Measurements from ENCODE around the gene SDF4. TPM values are rescaled to one million over a fixed set of nuclear protein-coding genes. Genes with fewer than 3 reads are reported as not detected.

SDF4 gene
- polyA plus RNA-seq, 1 experiment: 109 TPM

DNA sequence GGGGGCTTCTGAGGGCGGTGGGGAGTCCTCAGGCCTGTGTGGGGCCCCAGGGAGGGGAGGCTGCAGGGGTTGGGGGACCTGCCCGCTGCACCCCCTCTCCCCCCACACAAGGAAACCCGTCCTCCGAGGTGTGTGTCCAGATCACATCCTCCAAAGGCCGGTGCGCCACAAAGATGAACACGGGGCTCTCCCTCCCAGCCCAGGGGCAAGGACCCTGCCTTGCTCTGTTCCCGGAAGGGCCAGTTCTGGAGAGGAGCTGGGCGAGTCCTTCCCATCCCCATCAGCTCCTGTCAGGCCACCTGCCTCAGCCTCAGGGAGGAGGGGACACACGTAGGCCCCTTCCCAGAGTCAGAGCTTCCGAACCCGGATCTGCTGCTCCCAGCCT lies 60.6 kb downstream of the SDF4 start:
- CTCF ChIA-PET: no interaction called here
- POLR2A ChIA-PET: no interaction called here
- Histone ChIP-seq H3K9me3 (ENCODE audit: control insufficient read depth, insufficient read depth, low read length) (peaks cover 12% of the 10 kb centered on the region), H3K27me3 (ENCODE audit: control insufficient read depth, insufficient read depth, low read length) (peaks cover 64% of the 10 kb centered on the region), H3K27ac (ENCODE audit: low read depth, low read length) (no peak overlapping the region), H3K4me3 (ENCODE audit: low read depth, low read length) (no peak overlapping the region)
- DNase-seq (ENCODE audit: low read depth, low spot score): no peak
- TF ChIP-seq, protein P1, sequence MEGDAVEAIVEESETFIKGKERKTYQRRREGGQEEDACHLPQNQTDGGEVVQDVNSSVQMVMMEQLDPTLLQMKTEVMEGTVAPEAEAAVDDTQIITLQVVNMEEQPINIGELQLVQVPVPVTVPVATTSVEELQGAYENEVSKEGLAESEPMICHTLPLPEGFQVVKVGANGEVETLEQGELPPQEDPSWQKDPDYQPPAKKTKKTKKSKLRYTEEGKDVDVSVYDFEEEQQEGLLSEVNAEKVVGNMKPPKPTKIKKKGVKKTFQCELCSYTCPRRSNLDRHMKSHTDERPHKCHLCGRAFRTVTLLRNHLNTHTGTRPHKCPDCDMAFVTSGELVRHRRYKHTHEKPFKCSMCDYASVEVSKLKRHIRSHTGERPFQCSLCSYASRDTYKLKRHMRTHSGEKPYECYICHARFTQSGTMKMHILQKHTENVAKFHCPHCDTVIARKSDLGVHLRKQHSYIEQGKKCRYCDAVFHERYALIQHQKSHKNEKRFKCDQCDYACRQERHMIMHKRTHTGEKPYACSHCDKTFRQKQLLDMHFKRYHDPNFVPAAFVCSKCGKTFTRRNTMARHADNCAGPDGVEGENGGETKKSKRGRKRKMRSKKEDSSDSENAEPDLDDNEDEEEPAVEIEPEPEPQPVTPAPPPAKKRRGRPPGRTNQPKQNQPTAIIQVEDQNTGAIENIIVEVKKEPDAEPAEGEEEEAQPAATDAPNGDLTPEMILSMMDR (IDR thresholded peaks at IDR 0.05; ENCODE audit: low read depth, low read length): no peak

DNA sequence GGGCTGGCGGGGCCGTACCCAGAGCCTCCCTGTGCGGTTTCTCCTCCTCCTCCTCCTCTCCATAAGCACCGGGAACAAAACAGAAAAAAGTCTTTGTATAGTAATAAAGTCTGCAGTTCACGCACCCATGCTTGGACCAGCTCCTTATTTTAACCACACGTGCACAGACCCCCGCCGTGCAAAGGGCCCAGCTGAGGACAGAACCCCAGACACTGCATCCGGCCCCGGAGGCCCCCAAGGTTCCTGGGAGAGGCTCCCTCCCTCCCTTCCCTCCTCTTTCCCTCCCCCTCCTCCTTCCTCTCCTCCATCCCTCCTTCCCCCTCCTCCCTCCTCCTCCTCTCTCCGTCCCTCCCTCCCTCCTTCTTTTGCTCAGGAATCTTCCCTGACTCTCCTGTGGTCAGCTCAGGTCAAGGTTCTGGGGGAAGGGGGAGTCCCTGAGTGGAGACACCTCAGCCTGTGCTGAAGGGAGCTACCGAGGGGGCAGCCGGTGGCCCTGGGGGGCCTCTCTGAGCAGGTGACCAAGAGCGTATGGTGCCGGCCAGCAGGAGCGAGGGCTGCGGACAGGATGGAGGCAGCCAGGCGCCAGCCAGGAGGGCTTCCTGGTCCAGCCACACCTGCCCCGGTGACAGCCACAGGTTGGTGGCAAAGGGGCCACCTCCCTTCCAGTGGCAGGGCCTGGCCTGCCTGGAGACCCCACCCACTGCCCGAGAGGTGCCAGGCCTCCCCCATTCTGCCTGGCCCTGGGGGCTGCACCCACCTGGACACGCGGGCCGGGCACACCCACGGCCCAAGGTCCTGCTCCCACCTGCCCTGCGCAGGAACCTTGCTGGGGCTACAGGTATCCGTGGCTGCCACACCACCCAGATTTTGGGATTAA lies 61.3 kb downstream of the SDF4 start:
- TF ChIP-seq, protein P1 (IDR thresholded peaks at IDR 0.05; ENCODE audit: low read depth, low read length): no peak
- Histone ChIP-seq H3K27me3 (ENCODE audit: control insufficient read depth, insufficient read depth, low read length) (peaks cover 62% of the 10 kb centered on the region), H3K27ac (ENCODE audit: low read depth, low read length) (no peak overlapping the region), H3K9me3 (ENCODE audit: control insufficient read depth, insufficient read depth, low read length) (peaks cover 6% of the 10 kb centered on the region), H3K4me3 (ENCODE audit: low read depth, low read length) (no peak overlapping the region)
- POLR2A ChIA-PET: no interaction called here
- CTCF ChIA-PET: interaction anchor here (1.3 kb wide), 1 partner anchor 60 kb away, joined by 5 read pairs; no protein-coding TSS in a partner anchor
- DNase-seq (ENCODE audit: low read depth, low spot score): no peak

DNA sequence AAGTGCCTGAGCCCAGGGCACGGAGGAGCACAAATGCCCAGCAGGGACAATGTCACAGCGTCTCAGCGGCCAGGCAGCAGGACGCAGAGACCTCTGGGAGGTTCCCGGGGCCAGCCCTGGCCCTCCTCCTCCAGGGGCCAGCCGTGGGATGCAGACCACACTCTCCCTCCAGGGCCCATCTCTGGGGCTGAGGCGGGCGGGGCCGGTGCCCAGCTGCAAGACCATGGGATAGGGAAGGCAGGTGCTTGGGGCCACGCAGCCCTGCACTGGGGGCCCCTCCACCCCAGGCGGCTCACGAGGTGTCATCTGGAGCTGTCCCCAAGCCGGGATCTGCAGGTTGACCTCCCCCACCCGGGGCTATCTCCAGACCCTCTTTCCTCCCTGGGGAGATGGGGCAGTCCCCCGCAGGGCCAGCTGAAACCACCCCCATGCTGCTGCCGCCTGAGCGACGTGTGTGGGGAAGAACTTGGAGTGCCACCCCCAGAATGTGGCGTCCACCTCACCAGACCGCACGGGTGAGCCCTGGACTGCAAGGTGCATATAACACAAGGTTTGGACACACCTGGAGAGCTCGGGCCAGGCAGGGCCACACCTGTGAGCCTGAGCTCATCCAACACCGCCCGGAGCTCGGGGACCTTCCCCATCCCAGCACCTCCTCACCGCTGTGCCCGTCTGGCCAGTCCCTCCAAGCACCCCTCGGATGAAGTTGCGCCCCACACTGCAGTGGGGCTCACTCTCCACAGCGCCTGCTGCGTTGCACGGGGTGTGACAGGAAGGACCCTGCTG lies 62.2 kb downstream of the SDF4 start:
- no peak overlapping the region for H3K27ac ChIP-seq (ENCODE audit: low read depth, low read length)
- ChIA-PET POLR2A (no interaction called here), CTCF (interaction anchor here (1.3 kb wide), 1 partner anchor 61 kb away, joined by 5 read pairs; no protein-coding TSS in a partner anchor)
- DNase-seq (ENCODE audit: low read depth, low spot score): no peak
- TF ChIP-seq, protein P1 (IDR thresholded peaks at IDR 0.05; ENCODE audit: low read depth, low read length): no peak
- H3K27me3 ChIP-seq (ENCODE audit: control insufficient read depth, insufficient read depth, low read length): peaks cover 56% of the 10 kb centered on the region
- peaks cover 5% of the 10 kb centered on the region; the same call in 1 of the 2 replicates for H3K9me3 ChIP-seq (ENCODE audit: control insufficient read depth, insufficient read depth, low read length)
- no peak overlapping the region for H3K4me3 ChIP-seq (ENCODE audit: low read depth, low read length)

DNA sequence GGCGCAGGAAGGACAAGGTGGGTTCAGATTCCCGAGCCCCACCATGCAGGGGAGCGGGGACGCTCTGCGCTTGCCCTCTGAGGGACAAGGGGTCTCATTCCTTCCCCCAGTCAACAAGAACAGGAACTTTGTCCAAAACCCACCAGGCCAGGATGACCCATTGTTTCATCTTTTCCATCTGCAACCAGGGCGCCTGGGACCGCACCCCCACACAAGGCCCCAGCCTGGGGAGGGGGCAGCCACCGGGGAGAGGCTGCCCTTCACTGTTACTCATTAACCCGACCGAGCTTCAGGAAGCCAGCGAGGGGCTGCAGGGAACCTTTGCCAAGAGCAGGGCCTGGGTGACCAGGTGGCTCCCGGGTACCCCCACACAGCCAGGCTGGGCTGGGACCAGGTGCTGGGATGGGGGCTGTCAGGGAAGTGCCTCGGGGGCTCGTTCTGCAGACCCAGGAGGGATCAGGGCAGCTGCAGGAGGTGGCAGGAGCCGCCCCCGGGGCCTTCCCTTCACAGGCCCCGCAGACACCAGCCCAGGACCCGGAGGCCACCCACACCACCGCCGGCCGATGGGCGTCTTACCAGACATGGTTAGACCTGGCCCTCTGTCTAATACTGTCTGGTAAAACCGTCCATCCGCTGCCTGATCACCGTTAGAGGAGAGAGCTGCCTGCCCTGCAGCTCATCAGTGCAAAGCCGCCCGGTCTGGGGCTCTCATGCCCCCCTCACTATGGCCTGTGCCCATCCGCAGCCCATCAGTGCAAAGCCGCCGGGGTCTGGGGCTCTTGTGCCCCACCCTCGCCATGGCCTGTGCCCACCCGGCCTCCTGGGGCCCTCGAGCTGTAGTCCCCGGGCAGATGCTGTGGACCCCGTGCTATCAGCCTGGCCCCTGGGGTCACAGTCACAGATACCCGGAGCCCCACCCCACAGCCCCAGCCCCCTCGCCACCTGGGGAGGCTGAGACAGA lies 63.1 kb downstream of the SDF4 start:
- TF ChIP-seq, protein P1 (IDR thresholded peaks at IDR 0.05; ENCODE audit: low read depth, low read length): no peak
- ChIA-PET POLR2A (no interaction called here), CTCF (interaction anchor here (1.3 kb wide), 1 partner anchor 62 kb away, joined by 5 read pairs; no protein-coding TSS in a partner anchor)
- Histone ChIP-seq H3K27me3 (ENCODE audit: control insufficient read depth, insufficient read depth, low read length) (peaks cover 56% of the 10 kb centered on the region), H3K9me3 (ENCODE audit: control insufficient read depth, insufficient read depth, low read length) (peaks cover 8% of the 10 kb centered on the region; the same call in 1 of the 2 replicates), H3K4me3 (ENCODE audit: low read depth, low read length) (no peak overlapping the region), H3K27ac (ENCODE audit: low read depth, low read length) (no peak overlapping the region)
- no peak for DNase-seq (ENCODE audit: low read depth, low spot score)

All from AG04450 (cell line).